Activated naive CD4-positive, alpha-beta T cell treated with anti-CD3 and anti-CD28 coated beads, Interleukin-2, amount 50 U/mL, for 24 hours (primary cell): ENCODE results near the gene PDAP1.

Experiments
- H3K27ac Mint-ChIP-seq: one replicate; pipeline ENCODE4 v1.8.0; 2021; ENCODE audit warnings: mild to moderate bottlenecking, mixed read lengths
- H3K27me3 Mint-ChIP-seq: one replicate; pipeline ENCODE4 v1.8.0; 2021; ENCODE audit warnings: mixed read lengths
- H3K36me3 Mint-ChIP-seq: one replicate; pipeline ENCODE4 v1.8.0; 2021; ENCODE audit warnings: mixed read lengths
- H3K4me1 Mint-ChIP-seq: one replicate; pipeline ENCODE4 v1.8.0; 2021; ENCODE audit warnings: mixed read lengths
- H3K4me3 Mint-ChIP-seq: one replicate; pipeline ENCODE4 v1.8.0; 2021; ENCODE audit warnings: mild to moderate bottlenecking, mixed read lengths
- H3K9me3 Mint-ChIP-seq: one replicate; pipeline ENCODE4 v1.8.0; 2021; ENCODE audit warnings: mixed read lengths

The PDAP1 gene, protein sequence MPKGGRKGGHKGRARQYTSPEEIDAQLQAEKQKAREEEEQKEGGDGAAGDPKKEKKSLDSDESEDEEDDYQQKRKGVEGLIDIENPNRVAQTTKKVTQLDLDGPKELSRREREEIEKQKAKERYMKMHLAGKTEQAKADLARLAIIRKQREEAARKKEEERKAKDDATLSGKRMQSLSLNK

DNA sequence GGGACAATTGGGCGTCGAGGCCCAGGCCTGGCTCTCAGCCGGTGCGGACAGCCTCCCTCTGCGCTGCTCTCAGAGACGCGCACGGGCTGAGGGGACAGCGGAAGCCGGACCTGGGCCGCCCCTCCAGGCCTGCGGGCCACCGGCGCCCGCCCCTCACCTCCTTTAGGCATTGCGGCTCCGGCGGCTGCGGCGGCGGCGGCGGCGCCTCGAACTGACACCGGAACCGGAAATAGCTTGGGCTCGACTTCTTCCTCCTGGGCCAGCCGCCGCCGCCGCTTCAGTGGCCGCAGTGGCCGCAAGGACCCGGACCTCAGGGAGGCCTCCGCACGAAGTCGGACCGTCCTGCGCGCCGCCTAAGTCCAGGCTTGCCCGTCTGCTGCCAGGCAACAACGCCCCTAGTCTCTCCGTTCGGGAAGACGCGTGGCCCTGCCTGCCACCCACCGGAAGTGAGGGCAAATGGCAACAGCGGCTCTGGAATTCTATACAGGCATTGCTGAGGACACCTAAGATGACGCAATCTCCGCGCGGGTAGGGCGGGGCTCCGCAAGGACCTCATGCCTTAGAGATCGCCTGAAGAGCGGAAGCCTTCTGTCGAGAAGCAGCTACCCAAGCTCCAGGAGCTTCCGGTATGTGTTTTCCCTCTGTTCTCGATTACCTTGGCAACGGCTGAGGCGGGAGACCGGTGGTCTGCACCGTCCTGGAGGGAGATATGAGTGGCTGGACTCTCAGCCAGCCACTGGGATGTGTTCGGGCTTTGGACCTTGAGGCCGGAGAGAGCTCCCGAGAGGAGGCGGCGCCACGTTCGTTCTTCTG lies at the start of gene PDAP1, which contains the start of gene BUD31:
PDAP1 (minus strand) TSS at position 219 of the 813 bp plus-strand sequence; CDS start at position 170, 49 bp downstream.
BUD31 (plus strand) TSS at position 591 of the 813 bp plus-strand sequence. CDS start 2,124 bp downstream, outside the sequence.
- H3K36me3 Mint-ChIP-seq = peaks cover 13% of the 10 kb centered on the region
- peak within 1 kb of the TSS; percentile 96 for H3K4me3 Mint-ChIP-seq
- H3K27me3 Mint-ChIP-seq = no peaks in the 10 kb centered on the region
- peaks cover 49% of the 10 kb centered on the region for H3K4me1 Mint-ChIP-seq
- H3K27ac Mint-ChIP-seq = peak within 1 kb of the TSS; percentile 93
- H3K9me3 Mint-ChIP-seq = no peaks in the 10 kb centered on the region

DNA sequence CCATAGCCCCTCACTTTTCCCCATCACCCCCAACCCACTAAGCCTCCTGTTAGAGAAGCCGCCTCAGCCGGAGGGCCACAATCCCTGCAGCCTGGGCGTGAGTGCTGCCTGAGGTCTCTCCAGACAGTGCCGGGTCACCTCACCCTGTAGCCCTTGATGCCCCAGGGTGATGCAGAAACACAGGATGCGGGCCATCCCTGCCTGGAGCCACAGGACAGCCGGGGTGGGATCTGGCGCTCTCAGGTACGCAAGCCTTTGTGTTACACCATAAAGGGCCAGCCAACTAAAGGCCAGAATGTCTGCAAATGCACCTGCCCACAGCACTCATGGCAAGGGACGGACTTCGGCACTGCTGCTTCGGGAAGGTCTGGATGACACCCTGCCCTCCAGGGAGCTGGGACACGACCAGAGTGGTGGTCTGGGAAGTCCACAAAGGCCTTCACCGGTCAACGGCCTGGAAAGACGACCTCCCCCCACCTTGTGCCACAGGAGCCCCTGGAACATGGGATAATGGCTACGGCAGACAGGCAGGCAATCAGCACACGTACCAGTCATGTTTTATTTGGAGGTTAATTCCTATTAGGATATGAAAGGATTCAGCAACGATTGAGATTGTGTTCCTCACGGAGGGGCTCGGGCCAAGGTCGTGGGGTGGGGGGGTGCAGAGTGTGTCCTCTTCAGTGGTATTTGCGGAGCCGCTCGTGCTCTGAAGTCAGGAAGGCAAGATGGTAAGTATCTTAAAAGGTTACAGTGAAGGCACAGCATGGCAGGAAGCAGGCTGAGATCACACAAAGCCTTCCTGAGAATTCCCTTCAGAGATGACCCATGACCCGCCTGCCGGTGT lies 49.5 kb upstream of the PDAP1 start:
- peaks cover 6% of the 10 kb centered on the region for H3K36me3 Mint-ChIP-seq
- H3K27me3 Mint-ChIP-seq = no peaks in the 10 kb centered on the region
- H3K9me3 Mint-ChIP-seq = no peaks in the 10 kb centered on the region
- no peak overlapping the region for H3K4me3 Mint-ChIP-seq
- no peak overlapping the region for H3K27ac Mint-ChIP-seq
- H3K4me1 Mint-ChIP-seq = peaks cover 15% of the 10 kb centered on the region

DNA sequence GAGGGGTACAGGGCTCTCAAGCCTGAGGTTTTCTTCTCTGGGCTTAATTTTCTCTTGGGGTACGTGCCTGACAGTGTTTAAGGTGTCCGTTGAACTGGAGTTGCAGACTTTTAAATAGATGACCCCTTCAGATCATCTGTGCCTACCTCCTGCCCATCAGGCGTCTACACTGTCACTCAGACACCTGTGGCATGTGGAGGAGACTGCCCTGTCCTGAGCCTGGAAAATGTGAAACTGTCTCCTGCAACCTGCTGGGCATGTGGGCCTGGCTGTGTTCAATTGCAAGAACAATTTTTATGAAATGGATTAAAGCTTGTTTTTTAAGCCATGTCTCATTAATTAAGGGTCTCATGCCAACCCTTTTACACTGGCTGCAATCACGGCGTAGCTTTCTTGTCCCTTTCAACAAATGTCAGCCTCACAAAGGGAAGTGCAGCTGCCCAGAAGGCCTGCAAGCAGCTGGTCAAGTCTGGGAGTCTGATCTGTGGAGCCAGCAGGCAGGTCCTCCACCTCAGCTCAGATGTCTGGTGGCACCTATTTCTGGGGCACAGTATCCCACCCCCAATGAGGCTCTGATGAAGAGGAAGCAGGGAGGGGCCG lies 48.8 kb upstream of the PDAP1 start:
- Mint-ChIP-seq H3K27me3 (no peaks in the 10 kb centered on the region), H3K4me3 (no peak overlapping the region), H3K27ac (no peak overlapping the region), H3K36me3 (peaks cover 6% of the 10 kb centered on the region), H3K4me1 (peaks cover 13% of the 10 kb centered on the region), H3K9me3 (no peaks in the 10 kb centered on the region)

DNA sequence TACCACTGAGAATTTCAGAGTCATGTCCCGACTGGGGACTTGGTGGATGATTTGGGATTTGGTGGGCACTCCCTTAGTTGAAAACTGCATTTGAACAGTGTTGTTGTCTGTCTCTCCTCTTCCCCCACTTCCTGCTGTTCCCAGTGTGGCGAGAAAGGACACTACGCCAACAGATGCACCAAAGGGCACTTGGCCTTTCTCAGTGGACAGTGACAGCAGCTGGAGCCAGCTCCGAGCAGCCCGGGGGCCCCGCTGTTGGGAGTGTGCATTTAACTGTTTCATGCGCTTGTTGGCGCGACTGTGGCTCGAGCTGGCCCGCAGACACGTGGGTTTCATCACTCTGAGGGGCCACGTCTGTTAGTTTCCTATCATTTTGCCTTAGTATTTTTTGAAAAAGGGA lies 47.9 kb upstream of the PDAP1 start:
- no peaks in the 10 kb centered on the region for H3K27me3 Mint-ChIP-seq
- no peak overlapping the region for H3K4me3 Mint-ChIP-seq
- peaks cover 13% of the 10 kb centered on the region for H3K4me1 Mint-ChIP-seq
- H3K36me3 Mint-ChIP-seq = peaks cover 6% of the 10 kb centered on the region
- no peaks in the 10 kb centered on the region for H3K9me3 Mint-ChIP-seq
- no peak overlapping the region for H3K27ac Mint-ChIP-seq

DNA sequence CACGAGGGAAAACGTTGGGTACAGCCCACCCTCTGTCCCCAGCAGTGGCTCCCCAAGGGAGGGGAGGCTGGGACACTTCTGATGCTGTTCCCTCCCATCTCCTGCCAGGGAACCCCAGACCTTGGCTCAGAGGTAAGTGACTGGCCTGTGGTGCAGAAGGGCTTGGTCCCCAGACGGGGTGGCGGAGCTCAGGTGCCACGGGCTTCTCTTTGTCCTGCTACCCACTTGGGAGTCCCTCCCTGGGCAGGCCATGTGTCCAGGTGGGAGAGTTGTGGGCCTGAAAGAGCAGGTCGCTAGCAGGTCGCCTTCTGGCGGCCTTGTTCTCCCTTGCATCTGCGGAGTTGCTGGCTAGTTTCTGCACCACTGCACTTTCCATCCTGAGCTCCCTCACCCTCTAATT lies 47.5 kb upstream of the PDAP1 start:
- peaks cover 13% of the 10 kb centered on the region for H3K4me1 Mint-ChIP-seq
- no peak overlapping the region for H3K4me3 Mint-ChIP-seq
- peaks cover 6% of the 10 kb centered on the region for H3K36me3 Mint-ChIP-seq
- no peak overlapping the region for H3K27ac Mint-ChIP-seq
- no peaks in the 10 kb centered on the region for H3K27me3 Mint-ChIP-seq
- no peaks in the 10 kb centered on the region for H3K9me3 Mint-ChIP-seq

DNA sequence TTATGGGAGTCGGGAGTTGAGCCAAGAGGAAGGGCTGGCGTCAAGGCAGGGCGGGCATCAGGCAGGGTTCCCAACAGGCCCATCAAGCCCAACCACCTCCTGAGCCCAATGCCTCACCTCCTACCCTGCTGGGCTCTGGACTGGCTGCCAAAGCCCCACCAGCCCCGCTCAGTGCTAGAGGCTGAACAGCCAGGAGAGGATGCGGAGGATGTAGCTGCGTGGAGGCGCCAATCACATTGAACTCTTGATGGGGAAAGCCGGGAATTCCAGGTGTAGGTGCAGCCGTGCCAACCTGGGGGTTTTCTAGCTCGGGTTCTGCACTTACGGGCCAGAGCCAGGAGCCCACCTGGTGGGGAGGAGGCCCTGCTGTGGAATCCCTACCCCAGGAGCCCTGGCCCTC lies 44.7 kb upstream of the PDAP1 start:
- no peak overlapping the region for H3K4me3 Mint-ChIP-seq
- H3K27me3 Mint-ChIP-seq = no peaks in the 10 kb centered on the region
- no peak overlapping the region for H3K27ac Mint-ChIP-seq
- H3K36me3 Mint-ChIP-seq = peaks cover 4% of the 10 kb centered on the region
- no peaks in the 10 kb centered on the region for H3K9me3 Mint-ChIP-seq
- H3K4me1 Mint-ChIP-seq = no peaks in the 10 kb centered on the region

DNA sequence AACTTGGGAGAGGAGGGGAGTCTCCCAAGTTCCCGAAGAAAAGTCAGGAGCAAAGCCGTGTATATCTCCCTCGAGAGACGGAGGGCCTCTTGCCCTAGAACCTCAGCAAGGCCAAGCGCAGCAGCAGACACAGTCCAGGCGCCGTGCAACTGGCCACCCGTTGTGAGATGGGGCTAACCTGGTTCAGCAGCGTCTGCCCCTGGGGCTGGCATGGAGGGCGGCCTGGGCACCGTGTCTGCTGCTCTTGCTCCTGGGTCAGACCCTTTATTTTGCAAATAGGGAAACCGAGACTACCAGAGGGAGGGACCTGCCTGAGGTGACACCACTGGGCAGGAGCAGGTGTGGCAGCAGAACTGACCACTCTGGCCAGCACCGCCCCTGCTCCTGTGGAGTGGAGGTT lies 44.1 kb upstream of the PDAP1 start:
- H3K9me3 Mint-ChIP-seq = no peaks in the 10 kb centered on the region
- no peaks in the 10 kb centered on the region for H3K4me1 Mint-ChIP-seq
- H3K27ac Mint-ChIP-seq = no peak overlapping the region
- no peak overlapping the region for H3K4me3 Mint-ChIP-seq
- peaks cover 4% of the 10 kb centered on the region for H3K36me3 Mint-ChIP-seq
- no peaks in the 10 kb centered on the region for H3K27me3 Mint-ChIP-seq

DNA sequence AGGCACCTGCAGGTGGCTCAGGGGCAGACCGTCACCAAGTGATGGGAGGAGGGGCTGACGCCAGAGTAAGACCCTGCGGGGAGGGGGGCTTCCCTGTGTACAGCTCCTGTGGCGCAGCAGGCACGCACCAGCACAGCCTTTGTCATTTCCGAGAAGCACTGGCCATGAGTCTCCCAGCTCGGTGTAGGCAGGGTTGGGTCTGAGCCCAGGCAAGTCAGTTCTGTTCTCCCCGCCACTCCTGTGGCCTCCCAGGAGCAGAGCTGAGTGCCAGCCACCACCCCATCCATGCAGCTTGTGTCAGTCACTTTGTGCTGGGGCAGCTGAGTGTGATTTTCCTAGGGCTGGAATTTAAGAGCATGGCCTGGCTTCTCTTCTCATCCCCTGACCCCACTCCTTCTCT lies 43.5 kb upstream of the PDAP1 start:
- Mint-ChIP-seq H3K27me3 (no peaks in the 10 kb centered on the region), H3K9me3 (no peaks in the 10 kb centered on the region), H3K4me1 (no peaks in the 10 kb centered on the region), H3K27ac (no peak overlapping the region), H3K4me3 (no peak overlapping the region), H3K36me3 (peaks cover 4% of the 10 kb centered on the region)

DNA sequence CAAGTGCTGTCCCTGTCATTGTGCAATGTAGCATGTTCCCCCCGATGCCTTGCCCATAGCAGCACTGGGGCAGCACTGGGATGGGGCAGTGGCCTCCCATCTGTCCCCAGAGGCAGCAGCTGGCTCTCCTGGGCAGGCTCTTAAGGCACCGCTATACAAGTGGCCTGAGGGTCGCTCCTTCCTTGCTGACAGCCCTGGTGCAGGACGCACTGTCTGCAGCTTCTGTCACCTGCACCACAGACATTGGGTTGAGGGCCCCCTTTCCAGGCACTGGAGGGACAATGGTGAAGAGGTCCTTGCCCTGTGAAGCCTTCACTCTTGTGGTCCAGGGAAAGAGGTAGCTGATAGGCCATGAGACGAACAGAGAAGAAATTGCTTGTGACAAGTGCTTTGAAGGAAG lies 40.9 kb upstream of the PDAP1 start:
- Mint-ChIP-seq H3K9me3 (no peaks in the 10 kb centered on the region), H3K4me3 (no peak overlapping the region), H3K4me1 (no peaks in the 10 kb centered on the region), H3K27ac (peak overlapping the region; percentile 44), H3K36me3 (peaks cover 8% of the 10 kb centered on the region), H3K27me3 (no peaks in the 10 kb centered on the region)

DNA sequence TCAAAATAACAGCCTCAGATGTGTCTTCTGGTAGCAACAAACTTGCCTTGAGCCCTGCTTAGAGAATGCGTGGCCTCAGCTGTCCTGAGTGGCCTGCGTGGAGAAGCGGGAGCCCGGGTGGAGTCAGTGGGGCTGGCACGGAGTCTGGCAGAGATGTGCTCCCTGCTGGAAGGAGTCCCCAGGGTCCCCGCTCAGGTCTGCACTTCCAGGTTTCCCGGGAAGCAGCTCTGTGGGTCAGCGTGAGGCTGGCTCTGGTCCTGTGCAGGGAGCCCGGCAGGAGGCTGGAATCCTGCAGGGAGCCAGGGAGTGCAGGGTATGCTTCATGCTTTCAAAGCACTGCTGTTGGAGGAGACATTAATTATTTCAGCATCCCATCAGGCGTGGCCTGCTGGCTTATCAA lies 40.5 kb upstream of the PDAP1 start:
- Mint-ChIP-seq H3K4me1 (no peaks in the 10 kb centered on the region), H3K27ac (no peak overlapping the region), H3K9me3 (no peaks in the 10 kb centered on the region), H3K27me3 (no peaks in the 10 kb centered on the region), H3K4me3 (no peak overlapping the region), H3K36me3 (peaks cover 8% of the 10 kb centered on the region)

DNA sequence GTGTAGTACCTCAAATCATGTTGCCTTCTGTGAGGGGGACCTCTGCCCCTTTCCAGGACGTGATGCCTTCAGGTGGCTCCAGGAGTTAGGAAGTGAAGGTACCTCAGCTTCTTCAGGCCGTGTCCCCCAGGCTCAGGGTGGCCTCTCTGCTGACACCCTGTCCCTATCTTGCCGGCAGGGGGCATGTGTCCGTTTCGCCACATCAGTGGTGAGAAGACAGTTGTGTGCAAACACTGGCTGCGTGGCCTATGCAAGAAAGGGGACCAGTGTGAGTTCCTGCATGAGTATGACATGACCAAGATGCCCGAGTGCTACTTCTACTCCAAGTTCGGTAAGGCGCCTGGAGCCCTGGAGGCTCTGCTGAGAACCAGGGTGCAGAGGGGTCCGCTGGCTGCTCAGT lies 39.5 kb upstream of the PDAP1 start:
- Mint-ChIP-seq H3K4me3 (no peak overlapping the region), H3K27me3 (no peaks in the 10 kb centered on the region), H3K27ac (no peak overlapping the region), H3K4me1 (peaks cover 5% of the 10 kb centered on the region), H3K36me3 (peaks cover 4% of the 10 kb centered on the region), H3K9me3 (no peaks in the 10 kb centered on the region)

DNA sequence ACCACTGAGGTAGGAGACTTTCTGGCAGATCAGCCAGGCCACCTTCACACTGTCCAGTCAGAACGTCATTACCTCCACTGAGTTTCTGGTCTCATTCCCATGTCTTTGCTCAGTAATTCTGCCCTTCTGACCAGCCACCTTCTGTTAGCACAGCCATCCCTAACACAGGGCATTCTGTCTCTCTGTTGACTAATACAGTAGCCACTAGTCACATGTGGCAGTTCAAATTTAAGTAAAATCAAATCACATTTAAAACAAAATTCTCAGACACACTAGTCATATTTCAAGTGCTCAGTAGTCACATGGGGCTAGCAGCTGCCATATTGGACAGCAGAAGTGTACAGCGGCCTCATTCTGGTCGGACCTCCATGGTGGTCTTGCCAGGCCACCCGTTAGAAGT lies 37.7 kb upstream of the PDAP1 start:
- peaks cover 16% of the 10 kb centered on the region for H3K4me1 Mint-ChIP-seq
- no peaks in the 10 kb centered on the region for H3K9me3 Mint-ChIP-seq
- no peak overlapping the region for H3K4me3 Mint-ChIP-seq
- H3K36me3 Mint-ChIP-seq = peaks cover 10% of the 10 kb centered on the region
- H3K27me3 Mint-ChIP-seq = no peaks in the 10 kb centered on the region
- H3K27ac Mint-ChIP-seq = no peak overlapping the region

DNA sequence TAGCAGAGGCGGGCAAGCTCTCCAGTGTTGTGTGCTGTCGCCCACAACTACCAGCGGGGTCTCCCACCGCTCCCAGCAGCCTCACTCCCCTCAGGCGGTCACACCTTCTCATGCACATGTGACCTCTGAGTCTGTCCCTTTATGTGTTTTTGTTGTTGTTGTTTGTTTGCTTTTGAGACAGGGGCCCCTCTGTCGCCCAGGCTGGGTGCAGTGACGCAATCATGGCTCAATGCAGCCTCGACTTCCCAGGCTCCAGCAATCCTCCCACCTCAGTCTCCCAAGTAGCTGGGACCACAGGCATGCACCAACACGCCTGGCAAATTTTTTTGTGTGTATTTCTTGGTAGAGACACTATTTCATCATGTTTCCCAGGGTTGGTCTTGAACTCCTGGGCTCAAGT lies 31.8 kb upstream of the PDAP1 start:
- no peak overlapping the region for H3K27ac Mint-ChIP-seq
- peaks cover 31% of the 10 kb centered on the region for H3K4me1 Mint-ChIP-seq
- H3K36me3 Mint-ChIP-seq = peaks cover 12% of the 10 kb centered on the region
- no peaks in the 10 kb centered on the region for H3K27me3 Mint-ChIP-seq
- no peaks in the 10 kb centered on the region for H3K9me3 Mint-ChIP-seq
- peak overlapping the region; percentile 98 for H3K4me3 Mint-ChIP-seq

DNA sequence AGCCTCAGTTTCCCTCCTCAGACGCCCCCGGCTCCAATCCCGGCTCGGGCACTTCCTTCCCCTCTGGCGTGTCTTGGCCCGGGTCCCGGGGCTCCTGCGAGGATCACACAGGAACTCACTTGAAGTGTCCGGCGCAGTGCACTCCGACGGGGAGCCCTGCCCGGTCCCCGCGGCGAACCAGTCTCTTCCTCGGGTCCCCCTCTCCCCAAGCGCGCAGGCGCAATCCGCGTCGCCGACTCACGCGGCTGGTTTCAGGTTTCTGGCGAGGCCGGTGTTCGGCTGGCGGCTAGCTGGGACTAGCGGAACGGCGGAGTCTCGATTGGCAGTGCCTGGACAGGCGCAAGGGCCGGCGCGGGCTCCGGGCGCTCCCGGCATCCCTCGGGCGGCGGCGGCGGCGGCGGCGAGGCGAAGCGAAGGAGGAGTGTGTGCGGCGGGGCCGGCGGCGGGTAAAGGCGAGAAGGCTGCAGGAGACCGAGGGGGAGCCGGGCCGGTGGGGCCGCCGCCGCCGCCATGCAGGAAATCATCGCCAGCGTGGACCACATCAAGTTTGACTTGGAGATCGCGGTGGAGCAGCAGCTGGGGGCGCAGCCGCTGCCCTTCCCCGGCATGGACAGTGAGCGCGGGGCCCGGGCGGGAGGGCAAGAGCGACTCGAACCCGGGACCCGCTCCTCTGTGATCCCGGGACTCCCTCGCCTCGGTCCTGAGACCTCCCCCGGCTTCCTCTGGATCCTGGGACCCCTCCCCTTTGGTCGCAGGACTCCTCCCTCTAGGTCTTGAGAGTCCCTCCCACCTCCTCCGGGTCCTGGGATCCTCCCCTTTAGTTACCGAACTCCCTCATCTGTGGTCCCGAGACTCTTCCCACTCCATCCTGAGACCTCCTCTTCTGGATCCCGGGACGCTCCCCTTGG lies 30.4 kb upstream of the PDAP1 start, which contains the start of the genes CPSF4 and PTCD1:
CPSF4 (plus strand) TSS at position 371 of the 908 bp plus-strand sequence; CDS start at position 511, 140 bp downstream.
PTCD1 (minus strand) TSS at position 226 of the 908 bp plus-strand sequence. CDS start 3,556 bp downstream, outside the sequence.
- Mint-ChIP-seq H3K36me3 (peaks cover 8% of the 10 kb centered on the region), H3K27ac (peak within 1 kb of the TSS; percentile 97), H3K9me3 (no peaks in the 10 kb centered on the region), H3K27me3 (no peaks in the 10 kb centered on the region), H3K4me3 (peak within 1 kb of the TSS; percentile 98), H3K4me1 (peaks cover 31% of the 10 kb centered on the region)
